ENCODE measurements around the gene CUL4B.
"Not testable (repeated sequence)": the region's sequence is repeated elsewhere in the genome, so short reads cannot be mapped to it uniquely, and the experiment has no call there.

CUL4B gene

GRCh38 chrX:120560842-120561633, at the start of gene CUL4B:
TSS of gene CUL4B (minus strand) at chrX:120560962. CDS start at chrX:120560638, 324 bp downstream.
- Histone ChIP-seq H3K9me3 (ENCODE audit: control insufficient read depth in 2 of 2, low read length in 2 of 2) (no peaks in the 10 kb centered on the region), H3K4me3 (ENCODE audit: low read length in 2 of 2) (peak within 1 kb of the TSS; percentile 89 to 91), H3K27me3 (ENCODE audit: control insufficient read depth in 2 of 2, insufficient read depth in 2 of 2, low read length in 2 of 2) (no peaks in the 10 kb centered on the region), H3K9ac (ENCODE audit: low read depth in 1 of 2, low read length in 2 of 2) (peak within 1 kb of the TSS; percentile 78 to 86), H3K4me1 (ENCODE audit: control insufficient read depth in 2 of 2, insufficient read depth in 2 of 2, low read length in 2 of 2) (peaks cover 0 to 5% of the 10 kb centered on the region in 2 donors), H3K36me3 (ENCODE audit: control insufficient read depth in 2 of 2, insufficient read depth in 2 of 2, low read length in 2 of 2) (peaks cover 0 to 1% of the 10 kb centered on the region in 2 donors), H3K27ac (ENCODE audit: low read depth in 2 of 2, low read length in 2 of 2) (peak within 1 kb of the TSS; percentile 97 to 99)

- Histone ChIP-seq H3K27me3 (ENCODE audit: control insufficient read depth in 2 of 2, insufficient read depth in 2 of 2, low read length in 2 of 2) (no peaks in the 10 kb centered on the region), H3K27ac (ENCODE audit: low read depth in 2 of 2, low read length in 2 of 2) (peak overlapping the region; percentile 91 to 93), H3K9ac (ENCODE audit: low read depth in 1 of 2, low read length in 2 of 2) (peak overlapping the region; percentile 78 to 79), H3K4me1 (ENCODE audit: control insufficient read depth in 2 of 2, insufficient read depth in 2 of 2, low read length in 2 of 2) (no peaks in the 10 kb centered on the region), H3K36me3 (ENCODE audit: control insufficient read depth in 2 of 2, insufficient read depth in 2 of 2, low read length in 2 of 2) (peaks cover 0 to 3% of the 10 kb centered on the region in 2 donors), H3K9me3 (ENCODE audit: control insufficient read depth in 2 of 2, low read length in 2 of 2) (no peaks in the 10 kb centered on the region), H3K4me3 (ENCODE audit: low read length in 2 of 2) (peak overlapping the region; percentile 60 to 84)
These were observed 43.6 kb upstream of the CUL4B start for GRCh38 chrX:120604361-120604782.

GRCh38 chrX:120603707-120604360, 43.1 kb upstream of the CUL4B start, which contains the start of gene MCTS1:
TSS of gene MCTS1 (plus strand) at chrX:120604101. CDS start at chrX:120604237, 136 bp downstream.
- H3K9ac ChIP-seq (ENCODE audit: low read depth in 1 of 2, low read length in 2 of 2): peak within 1 kb of the TSS; percentile 78 to 79
- peaks cover 0 to 3% of the 10 kb centered on the region in 2 donors for H3K36me3 ChIP-seq (ENCODE audit: control insufficient read depth in 2 of 2, insufficient read depth in 2 of 2, low read length in 2 of 2)
- peak within 1 kb of the TSS; percentile 91 to 93 for H3K27ac ChIP-seq (ENCODE audit: low read depth in 2 of 2, low read length in 2 of 2)

GRCh38 chrX:120585702-120586101, 24.9 kb upstream of the CUL4B start:
- Histone ChIP-seq H3K27ac (ENCODE audit: low read depth in 2 of 2, low read length in 2 of 2) (no peak overlapping the region), H3K27me3 (ENCODE audit: control insufficient read depth in 2 of 2, insufficient read depth in 2 of 2, low read length in 2 of 2) (no peaks in the 10 kb centered on the region), H3K4me3 (ENCODE audit: low read length in 2 of 2) (no peak overlapping the region), H3K9ac (ENCODE audit: low read depth in 1 of 2, low read length in 2 of 2) (no peak overlapping the region), H3K9me3 (ENCODE audit: control insufficient read depth in 2 of 2, low read length in 2 of 2) (no peaks in the 10 kb centered on the region), H3K36me3 (ENCODE audit: control insufficient read depth in 2 of 2, insufficient read depth in 2 of 2, low read length in 2 of 2) (no peaks in the 10 kb centered on the region), H3K4me1 (ENCODE audit: control insufficient read depth in 2 of 2, insufficient read depth in 2 of 2, low read length in 2 of 2) (no peaks in the 10 kb centered on the region)

More at GRCh38 chrX:120603707-120604360, 43.1 kb upstream of the CUL4B start, which contains the start of gene MCTS1:
- H3K9me3 ChIP-seq (ENCODE audit: control insufficient read depth in 2 of 2, low read length in 2 of 2): no peaks in the 10 kb centered on the region
- H3K27me3 ChIP-seq (ENCODE audit: control insufficient read depth in 2 of 2, insufficient read depth in 2 of 2, low read length in 2 of 2): no peaks in the 10 kb centered on the region
- H3K4me3 ChIP-seq (ENCODE audit: low read length in 2 of 2): peak within 1 kb of the TSS; percentile 60 to 84
- no peaks in the 10 kb centered on the region for H3K4me1 ChIP-seq (ENCODE audit: control insufficient read depth in 2 of 2, insufficient read depth in 2 of 2, low read length in 2 of 2)

GRCh38 chrX:120575379-120576114, 14.8 kb upstream of the CUL4B start:
- Histone ChIP-seq H3K27ac (ENCODE audit: low read depth in 2 of 2, low read length in 2 of 2) (no peak overlapping the region), H3K9me3 (ENCODE audit: control insufficient read depth in 2 of 2, low read length in 2 of 2) (no peaks in the 10 kb centered on the region), H3K36me3 (ENCODE audit: control insufficient read depth in 2 of 2, insufficient read depth in 2 of 2, low read length in 2 of 2) (no peaks in the 10 kb centered on the region), H3K9ac (ENCODE audit: low read depth in 1 of 2, low read length in 2 of 2) (no peak overlapping the region), H3K27me3 (ENCODE audit: control insufficient read depth in 2 of 2, insufficient read depth in 2 of 2, low read length in 2 of 2) (peaks cover 0 to 3% of the 10 kb centered on the region in 2 donors), H3K4me3 (ENCODE audit: low read length in 2 of 2) (no peak overlapping the region), H3K4me1 (ENCODE audit: control insufficient read depth in 2 of 2, insufficient read depth in 2 of 2, low read length in 2 of 2) (no peaks in the 10 kb centered on the region)

GRCh38 chrX:120573806-120574205, 13.0 kb upstream of the CUL4B start:
- not testable (repeated sequence) for H3K4me3 ChIP-seq (ENCODE audit: low read length in 2 of 2); H3K9me3 ChIP-seq (ENCODE audit: control insufficient read depth in 2 of 2, low read length in 2 of 2); H3K27ac ChIP-seq (ENCODE audit: low read depth in 2 of 2, low read length in 2 of 2); H3K4me1 ChIP-seq (ENCODE audit: control insufficient read depth in 2 of 2, insufficient read depth in 2 of 2, low read length in 2 of 2); H3K9ac ChIP-seq (ENCODE audit: low read depth in 1 of 2, low read length in 2 of 2); H3K36me3 ChIP-seq (ENCODE audit: control insufficient read depth in 2 of 2, insufficient read depth in 2 of 2, low read length in 2 of 2); H3K27me3 ChIP-seq (ENCODE audit: control insufficient read depth in 2 of 2, insufficient read depth in 2 of 2, low read length in 2 of 2)

DNA sequence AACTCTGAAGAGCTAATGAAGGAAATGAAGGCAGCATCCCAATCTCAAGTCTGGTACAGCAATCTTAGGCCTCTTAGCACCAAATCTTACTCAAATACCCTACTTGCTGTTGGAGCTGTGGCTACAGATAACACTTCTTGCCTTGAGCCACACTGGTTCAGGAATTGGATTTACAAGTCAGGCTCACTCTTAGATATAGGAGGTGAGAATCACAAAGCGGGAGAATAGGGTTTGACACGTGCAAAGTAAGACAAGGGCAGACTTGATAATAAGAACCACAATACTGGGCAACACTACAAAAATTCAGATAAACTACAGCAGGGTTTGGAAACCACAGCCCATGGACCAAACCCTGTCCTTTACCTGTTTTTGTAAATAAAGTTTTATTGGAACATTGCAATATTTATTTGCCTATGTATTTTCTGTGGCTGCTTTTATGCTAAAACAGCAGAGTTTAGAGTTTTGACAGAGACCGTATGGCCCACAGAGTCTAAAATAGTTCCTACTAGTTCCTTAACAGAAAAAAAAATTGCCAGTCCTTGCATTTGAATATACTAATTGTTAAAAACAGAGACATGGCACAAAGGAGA, 9.3 kb upstream of the CUL4B start:
- H3K27me3 ChIP-seq (ENCODE audit: control insufficient read depth in 2 of 2, insufficient read depth in 2 of 2, low read length in 2 of 2): peaks cover 0 to 3% of the 10 kb centered on the region in 2 donors
- H3K9ac ChIP-seq (ENCODE audit: low read depth in 1 of 2, low read length in 2 of 2): no peak overlapping the region
- no peaks in the 10 kb centered on the region for H3K36me3 ChIP-seq (ENCODE audit: control insufficient read depth in 2 of 2, insufficient read depth in 2 of 2, low read length in 2 of 2)
- peaks cover 0 to 5% of the 10 kb centered on the region in 2 donors for H3K4me1 ChIP-seq (ENCODE audit: control insufficient read depth in 2 of 2, insufficient read depth in 2 of 2, low read length in 2 of 2)
- H3K9me3 ChIP-seq (ENCODE audit: control insufficient read depth in 2 of 2, low read length in 2 of 2): no peaks in the 10 kb centered on the region
- H3K4me3 ChIP-seq (ENCODE audit: low read length in 2 of 2): no peak overlapping the region
- no peak overlapping the region for H3K27ac ChIP-seq (ENCODE audit: low read depth in 2 of 2, low read length in 2 of 2)

- H3K27ac ChIP-seq (ENCODE audit: low read depth in 2 of 2, low read length in 2 of 2): peak overlapping the region in 1 of 2 donors; percentile 61
- H3K27me3 ChIP-seq (ENCODE audit: control insufficient read depth in 2 of 2, insufficient read depth in 2 of 2, low read length in 2 of 2): peaks cover 0 to 3% of the 10 kb centered on the region in 2 donors
- no peaks in the 10 kb centered on the region for H3K36me3 ChIP-seq (ENCODE audit: control insufficient read depth in 2 of 2, insufficient read depth in 2 of 2, low read length in 2 of 2)
- no peak overlapping the region for H3K4me3 ChIP-seq (ENCODE audit: low read length in 2 of 2)
- peaks cover 0 to 5% of the 10 kb centered on the region in 2 donors for H3K4me1 ChIP-seq (ENCODE audit: control insufficient read depth in 2 of 2, insufficient read depth in 2 of 2, low read length in 2 of 2)
- no peaks in the 10 kb centered on the region for H3K9me3 ChIP-seq (ENCODE audit: control insufficient read depth in 2 of 2, low read length in 2 of 2)
- no peak overlapping the region for H3K9ac ChIP-seq (ENCODE audit: low read depth in 1 of 2, low read length in 2 of 2)
These were observed 7.8 kb upstream of the CUL4B start for GRCh38 chrX:120568609-120569008.

DNA sequence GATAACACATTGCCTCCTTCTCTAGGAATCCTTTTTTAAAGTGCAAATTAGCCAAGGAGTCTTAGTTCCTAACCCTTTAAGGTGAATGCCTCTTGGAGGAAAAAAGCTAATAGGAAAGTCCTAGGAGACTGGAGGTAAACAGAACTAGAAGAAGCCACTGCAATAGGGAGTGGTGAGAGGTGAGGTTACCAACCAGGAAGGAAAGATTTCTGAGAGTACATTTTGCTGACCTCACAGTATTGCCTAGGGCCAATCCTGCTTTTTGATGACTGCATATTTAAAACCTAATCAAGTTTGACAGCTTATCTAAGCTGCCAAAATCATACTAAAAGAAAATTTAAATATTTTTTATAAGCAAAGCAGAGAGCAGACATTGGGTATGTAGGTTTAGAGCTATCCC, 7.3 kb upstream of the CUL4B start:
- Histone ChIP-seq H3K4me1 (ENCODE audit: control insufficient read depth in 2 of 2, insufficient read depth in 2 of 2, low read length in 2 of 2) (peaks cover 0 to 5% of the 10 kb centered on the region in 2 donors), H3K27ac (ENCODE audit: low read depth in 2 of 2, low read length in 2 of 2) (peak overlapping the region in 1 of 2 donors; percentile 61), H3K9me3 (ENCODE audit: control insufficient read depth in 2 of 2, low read length in 2 of 2) (no peaks in the 10 kb centered on the region), H3K4me3 (ENCODE audit: low read length in 2 of 2) (no peak overlapping the region), H3K36me3 (ENCODE audit: control insufficient read depth in 2 of 2, insufficient read depth in 2 of 2, low read length in 2 of 2) (no peaks in the 10 kb centered on the region), H3K9ac (ENCODE audit: low read depth in 1 of 2, low read length in 2 of 2) (no peak overlapping the region), H3K27me3 (ENCODE audit: control insufficient read depth in 2 of 2, insufficient read depth in 2 of 2, low read length in 2 of 2) (peaks cover 0 to 3% of the 10 kb centered on the region in 2 donors)
